Measurements from ENCODE around the gene NEFH.
"Not testable (repeated sequence)": the region's sequence is repeated elsewhere in the genome, so short reads cannot be mapped to it uniquely, and the experiment has no call there.

The NEFH gene

DNA sequence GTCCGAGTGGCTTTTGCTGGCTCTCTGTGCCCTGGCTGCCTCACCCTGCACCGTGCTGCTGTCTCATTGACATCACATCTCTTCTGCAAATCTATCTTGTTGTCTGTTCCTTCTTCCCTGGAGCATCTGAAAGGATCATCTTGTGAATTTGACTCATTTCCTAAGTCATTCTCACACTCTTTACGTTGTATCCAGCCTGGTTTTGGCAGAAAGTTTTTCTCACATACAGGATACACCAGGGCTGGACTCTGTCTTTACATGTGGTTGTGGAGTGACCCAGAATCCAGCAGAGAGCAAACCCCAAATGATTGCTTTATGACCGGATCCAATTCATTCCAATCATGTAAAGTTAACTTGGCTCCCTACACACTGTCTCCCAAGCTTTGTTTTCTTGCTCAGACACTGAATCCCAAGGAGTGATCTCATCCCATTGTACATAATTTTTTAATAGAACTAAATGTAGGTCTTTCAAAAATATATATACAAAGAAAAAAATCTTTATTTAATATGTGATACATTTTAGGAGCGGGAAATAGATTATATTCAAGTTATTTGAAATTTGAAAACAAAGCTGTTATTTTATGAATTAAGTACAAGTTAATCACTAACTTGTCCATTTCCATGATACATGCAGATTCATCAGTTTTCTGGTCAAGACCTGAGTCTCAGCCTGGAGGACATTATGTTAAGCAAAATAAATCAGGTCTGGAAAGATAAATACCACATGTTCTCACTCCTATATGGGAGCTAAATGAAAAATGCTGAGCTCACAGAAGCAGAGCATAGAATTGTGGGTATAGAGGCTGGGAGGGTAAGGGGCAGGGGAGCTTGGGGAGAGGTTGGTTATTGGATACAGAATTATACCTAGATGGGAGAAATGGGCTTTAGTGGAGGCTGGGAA, 44.5 kb upstream of the NEFH start:
- TF ChIP-seq CREB1 (IDR thresholded peaks at IDR 0.05; ENCODE audit: low read depth) (no peak), TCF12 (IDR thresholded peaks at IDR 0.05; ENCODE audit: low read depth) (no peak), NFIC (IDR thresholded peaks at IDR 0.05) (no peak), EP300 (IDR thresholded peaks at IDR 0.05; ENCODE audit: borderline replicate concordance) (no peak), RAD21 (IDR thresholded peaks at IDR 0.05; ENCODE audit: low read depth) (no peak), FOXM1 (IDR thresholded peaks at IDR 0.05; ENCODE audit: borderline replicate concordance, low read depth) (no peak), EGR1 (IDR thresholded peaks at IDR 0.05) (no peak), CEBPB (IDR thresholded peaks at IDR 0.05) (no peak), TAF1 (IDR thresholded peaks at IDR 0.05; ENCODE audit: low read depth) (no peak), ZBTB7A (IDR thresholded peaks at IDR 0.05; ENCODE audit: low read depth) (no peak), TEAD4 (IDR thresholded peaks at IDR 0.05) (no peak), YY1 (IDR thresholded peaks at IDR 0.05; ENCODE audit: low read depth) (no peak)
- TF ChIP-seq, protein P1, sequence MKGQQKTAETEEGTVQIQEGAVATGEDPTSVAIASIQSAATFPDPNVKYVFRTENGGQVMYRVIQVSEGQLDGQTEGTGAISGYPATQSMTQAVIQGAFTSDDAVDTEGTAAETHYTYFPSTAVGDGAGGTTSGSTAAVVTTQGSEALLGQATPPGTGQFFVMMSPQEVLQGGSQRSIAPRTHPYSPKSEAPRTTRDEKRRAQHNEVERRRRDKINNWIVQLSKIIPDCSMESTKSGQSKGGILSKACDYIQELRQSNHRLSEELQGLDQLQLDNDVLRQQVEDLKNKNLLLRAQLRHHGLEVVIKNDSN (IDR thresholded peaks at IDR 0.05): no peak
- TF ChIP-seq, protein P2, sequence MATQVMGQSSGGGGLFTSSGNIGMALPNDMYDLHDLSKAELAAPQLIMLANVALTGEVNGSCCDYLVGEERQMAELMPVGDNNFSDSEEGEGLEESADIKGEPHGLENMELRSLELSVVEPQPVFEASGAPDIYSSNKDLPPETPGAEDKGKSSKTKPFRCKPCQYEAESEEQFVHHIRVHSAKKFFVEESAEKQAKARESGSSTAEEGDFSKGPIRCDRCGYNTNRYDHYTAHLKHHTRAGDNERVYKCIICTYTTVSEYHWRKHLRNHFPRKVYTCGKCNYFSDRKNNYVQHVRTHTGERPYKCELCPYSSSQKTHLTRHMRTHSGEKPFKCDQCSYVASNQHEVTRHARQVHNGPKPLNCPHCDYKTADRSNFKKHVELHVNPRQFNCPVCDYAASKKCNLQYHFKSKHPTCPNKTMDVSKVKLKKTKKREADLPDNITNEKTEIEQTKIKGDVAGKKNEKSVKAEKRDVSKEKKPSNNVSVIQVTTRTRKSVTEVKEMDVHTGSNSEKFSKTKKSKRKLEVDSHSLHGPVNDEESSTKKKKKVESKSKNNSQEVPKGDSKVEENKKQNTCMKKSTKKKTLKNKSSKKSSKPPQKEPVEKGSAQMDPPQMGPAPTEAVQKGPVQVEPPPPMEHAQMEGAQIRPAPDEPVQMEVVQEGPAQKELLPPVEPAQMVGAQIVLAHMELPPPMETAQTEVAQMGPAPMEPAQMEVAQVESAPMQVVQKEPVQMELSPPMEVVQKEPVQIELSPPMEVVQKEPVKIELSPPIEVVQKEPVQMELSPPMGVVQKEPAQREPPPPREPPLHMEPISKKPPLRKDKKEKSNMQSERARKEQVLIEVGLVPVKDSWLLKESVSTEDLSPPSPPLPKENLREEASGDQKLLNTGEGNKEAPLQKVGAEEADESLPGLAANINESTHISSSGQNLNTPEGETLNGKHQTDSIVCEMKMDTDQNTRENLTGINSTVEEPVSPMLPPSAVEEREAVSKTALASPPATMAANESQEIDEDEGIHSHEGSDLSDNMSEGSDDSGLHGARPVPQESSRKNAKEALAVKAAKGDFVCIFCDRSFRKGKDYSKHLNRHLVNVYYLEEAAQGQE (IDR thresholded peaks at IDR 0.05; ENCODE audit: low read depth): no peak
- TF ChIP-seq, protein P3, sequence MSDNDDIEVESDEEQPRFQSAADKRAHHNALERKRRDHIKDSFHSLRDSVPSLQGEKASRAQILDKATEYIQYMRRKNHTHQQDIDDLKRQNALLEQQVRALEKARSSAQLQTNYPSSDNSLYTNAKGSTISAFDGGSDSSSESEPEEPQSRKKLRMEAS (IDR thresholded peaks at IDR 0.05): no peak

DNA sequence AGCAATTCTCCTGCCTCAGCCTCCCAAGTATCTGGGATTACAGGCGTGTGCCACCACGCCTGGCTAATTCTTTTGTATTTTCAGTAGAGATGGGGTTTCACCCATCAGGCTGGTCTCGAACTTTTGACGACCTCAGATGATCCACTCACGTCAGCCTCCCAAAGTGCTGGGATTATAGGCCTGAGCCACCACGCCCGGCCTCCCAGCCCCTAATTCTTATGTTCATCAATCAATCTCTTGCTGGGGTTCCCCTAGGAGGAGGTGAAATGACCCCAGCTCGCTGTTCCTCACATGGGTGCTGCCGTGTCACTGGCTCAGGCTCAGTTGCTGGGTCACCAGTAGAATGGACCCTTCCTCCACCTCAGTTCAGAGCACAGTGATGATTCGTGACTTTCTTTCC, 41.7 kb upstream of the NEFH start, which contains the start of gene RFPL1:
RFPL1 (plus strand) TSS at position 301 of the 400 bp plus-strand sequence.
- TF ChIP-seq CEBPB (IDR thresholded peaks at IDR 0.05); FOXM1 (IDR thresholded peaks at IDR 0.05; ENCODE audit: borderline replicate concordance, low read depth); TCF12 (IDR thresholded peaks at IDR 0.05; ENCODE audit: low read depth): not testable (repeated sequence)

DNA sequence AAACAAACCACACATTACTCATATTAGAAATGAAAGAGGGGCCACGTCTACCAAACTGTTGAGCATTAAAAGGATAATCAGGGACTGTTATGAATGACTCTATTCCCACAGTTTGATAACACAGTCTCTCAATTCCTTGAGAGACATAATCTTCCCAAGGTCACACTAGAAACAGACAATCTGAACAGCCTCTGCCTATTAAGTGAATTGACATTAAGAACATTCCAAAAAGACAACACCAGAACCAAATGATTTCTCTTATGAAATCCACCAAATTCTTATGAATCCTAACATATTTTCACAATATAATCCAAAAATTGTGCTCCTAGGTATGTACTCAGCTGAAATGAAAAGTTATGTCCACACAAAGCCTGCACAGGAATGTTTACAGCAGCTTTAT, 37.0 kb upstream of the NEFH start:
- TF ChIP-seq ZBTB7A (IDR thresholded peaks at IDR 0.05; ENCODE audit: low read depth) (no peak), YY1 (IDR thresholded peaks at IDR 0.05; ENCODE audit: low read depth) (no peak), TAF1 (IDR thresholded peaks at IDR 0.05; ENCODE audit: low read depth) (no peak), TEAD4 (IDR thresholded peaks at IDR 0.05) (no peak)

DNA sequence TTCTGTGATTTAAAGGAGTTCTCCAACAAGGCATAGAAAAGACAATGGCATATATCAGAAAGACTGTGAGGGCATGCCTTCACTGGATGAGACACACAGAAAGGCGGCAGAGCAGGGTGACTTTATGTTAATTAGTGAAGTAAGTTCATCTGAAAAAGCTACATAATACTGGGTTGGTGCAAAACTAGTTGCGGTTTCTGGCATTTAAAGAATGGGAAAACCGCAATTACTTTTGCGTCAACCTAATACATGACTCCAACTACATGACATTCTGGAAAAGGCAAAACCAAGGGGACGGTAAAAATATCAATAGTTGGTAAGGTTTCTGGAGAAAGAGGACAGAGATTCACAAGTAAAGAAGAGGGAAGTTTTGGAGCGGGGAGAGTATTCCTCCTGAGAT, 36.6 kb upstream of the NEFH start:
- peak; percentile 54 for TF ChIP-seq TEAD4 (IDR thresholded peaks at IDR 0.05)
- TF ChIP-seq, protein P2 (IDR thresholded peaks at IDR 0.05; ENCODE audit: low read depth): no peak

DNA sequence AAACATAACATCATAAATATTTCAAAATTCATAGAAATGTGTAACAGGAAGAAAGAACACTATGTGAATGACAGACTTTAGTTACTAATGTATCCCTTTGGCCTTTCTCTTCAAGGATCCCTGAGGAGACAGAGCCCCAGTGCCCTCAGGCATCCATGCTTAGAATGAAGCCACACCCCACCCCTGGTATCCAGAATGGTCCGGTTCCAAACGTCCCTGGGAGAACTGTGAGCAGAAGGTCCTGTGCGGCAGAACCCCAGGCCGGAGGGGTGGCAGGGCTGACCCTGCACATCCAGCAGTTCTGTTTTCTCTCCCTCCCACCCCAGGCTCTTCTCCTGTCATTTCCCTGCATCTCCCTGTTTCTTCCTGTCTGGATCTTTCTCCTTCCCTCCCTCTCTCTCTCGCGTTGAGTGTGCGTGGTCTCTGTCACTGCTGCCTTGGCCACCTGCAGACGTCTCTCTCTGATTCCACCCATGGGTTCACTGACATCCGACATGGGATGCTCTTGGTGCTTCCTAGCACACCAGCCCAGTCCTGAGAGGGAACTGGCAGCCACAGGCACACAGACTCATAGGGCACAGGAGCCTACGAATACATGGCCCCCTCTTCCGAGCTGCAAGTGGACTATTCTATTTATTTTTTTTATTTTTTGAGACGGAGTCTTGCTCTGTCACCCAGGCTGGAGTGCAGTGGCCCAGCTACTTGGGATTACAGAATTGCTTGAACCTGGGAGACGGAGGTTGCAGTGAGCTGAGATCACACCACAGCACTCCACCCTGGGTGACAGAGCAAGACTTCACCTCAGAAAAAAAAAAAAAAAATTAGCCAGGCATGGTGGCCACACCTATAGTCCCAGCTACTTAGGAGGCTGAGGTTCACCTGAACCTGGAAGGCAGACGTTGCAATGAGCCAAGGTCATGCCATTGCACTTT, 35.9 kb upstream of the NEFH start:
- TF ChIP-seq RAD21 (IDR thresholded peaks at IDR 0.05; ENCODE audit: low read depth): no peak
- TF ChIP-seq CEBPB (IDR thresholded peaks at IDR 0.05): no peak

DNA sequence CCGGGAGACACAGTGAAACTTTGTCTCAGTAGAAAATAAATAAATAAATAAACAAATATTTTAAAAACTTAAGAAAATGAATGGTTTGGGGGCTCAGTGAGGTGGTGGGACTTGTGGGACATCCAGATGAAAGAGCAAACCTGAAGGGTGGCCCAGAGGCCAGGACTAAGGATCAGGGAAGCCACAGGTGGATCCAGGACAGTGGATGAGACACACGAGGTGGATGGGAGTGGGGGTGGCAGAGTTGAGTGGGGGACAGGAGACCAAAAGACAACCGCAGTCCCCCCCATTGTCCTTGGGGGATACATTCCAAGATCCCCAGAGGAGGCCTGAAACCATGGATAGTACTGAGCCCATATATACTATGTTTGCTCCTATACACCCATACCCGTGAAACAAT, 34.5 kb upstream of the NEFH start:
- no peak for TF ChIP-seq TAF1 (IDR thresholded peaks at IDR 0.05; ENCODE audit: low read depth)
- TF ChIP-seq EP300 (IDR thresholded peaks at IDR 0.05; ENCODE audit: borderline replicate concordance): no peak
- TF ChIP-seq, protein P2 (IDR thresholded peaks at IDR 0.05; ENCODE audit: low read depth): no peak
- no peak for TF ChIP-seq CEBPB (IDR thresholded peaks at IDR 0.05)
